Hippocampal formation (tissue), 2 donors: ENCODE results near the gene TBC1D8.
A peak's percentile ranks its signal among the peaks of the same experiment; 100 is the strongest.

Experiments used
- DNase-seq, 2 donors: peaks; one replicate each; lab custom pipeline; 2025; lab: John Stamatoyannopoulos, UW

The TBC1D8 gene

DNA sequence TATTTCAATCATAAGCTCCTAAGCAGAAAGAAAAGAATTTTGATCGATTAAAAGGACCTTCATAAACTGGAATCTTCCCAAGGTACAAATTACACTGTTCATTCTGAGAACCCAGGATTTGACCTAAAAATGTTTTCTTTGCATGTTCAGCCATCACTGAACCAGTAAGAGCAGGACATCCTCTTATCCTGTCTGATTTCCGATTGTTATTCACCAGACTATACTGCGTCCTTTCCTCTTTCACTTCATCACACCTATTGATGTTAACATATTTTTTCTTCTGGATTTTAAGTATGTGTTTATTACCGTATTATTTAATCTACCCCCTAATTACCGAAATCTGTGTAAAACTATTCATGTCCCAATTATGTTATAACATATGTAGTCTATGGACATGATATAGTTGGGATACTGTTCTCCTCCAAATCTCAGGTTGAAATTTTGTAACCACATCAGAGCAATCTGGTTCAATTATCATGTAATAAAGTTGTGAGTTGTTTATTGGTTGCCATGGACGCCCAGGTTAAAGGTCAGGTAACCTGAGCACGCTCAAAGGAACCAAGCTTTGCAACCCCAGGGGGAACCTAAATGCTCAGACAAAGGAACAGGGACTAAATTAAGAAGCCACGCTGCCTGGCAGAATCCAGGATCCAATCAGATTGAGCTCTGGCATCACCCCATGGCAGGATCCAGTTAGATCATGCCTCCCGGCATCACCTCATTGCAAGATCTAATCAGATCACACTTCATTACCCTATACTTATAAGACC lies 11.6 kb upstream of the TBC1D8 start:
- DNase-seq, result no peak

- no peak for DNase-seq
Measured at GRCh38 chr2:101161658-101162057, 10.5 kb upstream of the TBC1D8 start.

DNA sequence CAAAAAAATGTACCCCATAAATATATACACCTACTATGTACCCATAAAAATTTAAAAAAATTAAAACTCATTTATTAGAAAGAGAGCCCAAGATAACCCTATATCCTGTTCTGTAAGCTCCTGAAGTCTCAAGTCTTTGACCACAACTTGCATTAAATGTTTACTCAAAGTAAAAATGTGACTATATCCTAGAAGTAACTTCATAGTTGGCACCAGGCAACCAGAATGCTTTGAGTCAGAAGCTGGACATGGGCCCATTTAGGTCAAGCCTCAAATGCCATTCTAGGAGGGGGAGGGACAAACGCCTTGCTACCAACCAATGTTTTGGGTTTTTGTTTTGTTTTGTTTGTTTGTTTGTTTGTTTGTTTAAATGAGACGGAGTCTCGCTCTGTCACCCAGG lies 9.3 kb upstream of the TBC1D8 start:
- DNase-seq, result no peak

DNA sequence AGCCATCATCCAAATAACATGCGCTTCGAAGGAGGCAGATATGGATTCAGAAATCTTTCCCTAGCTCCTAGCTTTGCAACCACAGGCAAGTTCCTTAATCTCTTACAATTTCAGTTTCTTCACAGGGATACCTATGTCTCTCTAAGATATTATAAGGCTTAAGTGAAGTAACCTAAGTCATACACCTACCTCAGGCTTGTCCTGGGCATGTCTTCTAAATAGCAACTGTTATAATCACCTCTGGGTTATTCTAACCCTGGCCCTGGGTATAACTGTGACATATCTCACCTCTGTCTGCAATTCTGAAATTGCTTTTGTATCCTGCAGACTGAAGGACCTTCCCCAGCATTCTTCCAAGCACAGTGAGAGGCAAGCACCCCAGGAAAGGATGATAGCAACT lies 8.3 kb upstream of the TBC1D8 start:
- no peak for DNase-seq

- no peak for DNase-seq
Measured at GRCh38 chr2:101157272-101157671, 6.1 kb upstream of the TBC1D8 start.

GRCh38 chr2:101153787-101154186 lies 2.6 kb upstream of the TBC1D8 start:
- no peak for DNase-seq

DNA sequence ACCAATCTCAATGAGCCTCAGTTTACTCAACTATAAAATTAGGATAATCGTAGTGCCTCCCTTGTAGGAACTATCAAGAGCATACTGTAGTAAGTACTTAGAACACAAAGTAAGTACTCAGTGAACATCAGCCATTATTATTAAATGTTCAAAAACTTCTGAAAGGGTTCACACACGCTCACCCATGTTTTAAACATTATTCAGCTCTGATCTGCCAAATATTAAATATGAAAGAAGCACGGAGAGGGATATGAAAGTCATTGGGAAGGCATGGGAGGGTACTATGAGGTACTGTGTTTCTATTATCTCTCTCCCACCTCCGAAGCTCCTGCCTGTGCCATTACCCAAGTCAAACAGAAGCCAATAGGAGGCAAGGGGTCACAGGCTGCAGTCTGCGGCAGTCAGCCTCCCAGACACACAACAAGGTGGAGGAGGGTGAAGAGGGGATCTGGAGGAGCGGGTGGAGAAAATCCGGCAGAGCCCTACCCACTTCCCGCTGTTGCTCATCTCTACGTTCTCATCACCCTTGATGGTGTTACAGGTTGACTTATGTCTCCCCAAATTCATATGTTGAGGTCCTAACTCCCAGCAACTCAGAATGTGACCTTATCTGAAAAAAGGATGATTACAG lies 2.0 kb upstream of the TBC1D8 start:
- no peak for DNase-seq

DNA sequence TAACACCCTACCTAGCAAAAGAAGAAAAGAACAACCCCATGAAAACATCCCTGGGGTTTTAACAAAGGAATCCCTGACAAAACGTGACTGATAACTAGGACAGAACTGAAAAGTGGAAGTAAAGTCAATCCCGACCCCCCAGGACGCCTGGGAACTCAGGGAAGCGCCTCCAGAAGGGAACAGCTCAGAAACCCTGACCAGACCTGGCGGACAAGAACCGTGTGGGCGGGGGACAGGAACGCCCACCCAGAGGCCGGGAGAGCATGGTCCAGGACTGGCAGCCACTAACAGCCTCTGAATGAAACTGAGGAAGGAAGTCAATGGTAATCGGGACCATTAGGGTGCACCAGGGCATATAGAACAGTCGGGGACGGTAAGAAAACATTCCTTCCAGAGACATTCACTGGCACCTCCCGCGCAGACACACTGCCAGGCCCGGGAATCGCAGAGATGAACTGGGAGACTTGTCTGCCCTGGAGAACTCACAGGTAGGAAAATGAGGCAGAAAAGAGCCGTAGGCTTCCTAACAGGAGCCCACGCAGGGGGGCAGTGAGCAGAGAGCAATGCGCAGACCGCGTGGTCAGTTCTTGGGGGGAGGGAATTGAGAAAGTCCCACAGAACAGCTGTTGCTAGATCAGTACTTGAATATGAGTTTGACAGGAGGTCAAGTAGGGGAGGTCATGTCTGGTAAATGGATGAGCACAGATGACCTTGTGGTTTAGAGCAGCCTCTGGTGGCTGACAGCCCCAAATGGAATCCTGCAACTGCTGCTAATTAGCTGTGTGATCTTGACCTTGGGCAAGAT lies 1.3 kb upstream of the TBC1D8 start:
- peak; percentile 42 to 76 for DNase-seq

GRCh38 chr2:101151859-101152271 lies 683 bp upstream of the TBC1D8 start:
- DNase-seq, result no peak

GRCh38 chr2:101150306-101151145 lies 656 bp downstream of the TBC1D8 start:
- DNase-seq, result no peak

DNA sequence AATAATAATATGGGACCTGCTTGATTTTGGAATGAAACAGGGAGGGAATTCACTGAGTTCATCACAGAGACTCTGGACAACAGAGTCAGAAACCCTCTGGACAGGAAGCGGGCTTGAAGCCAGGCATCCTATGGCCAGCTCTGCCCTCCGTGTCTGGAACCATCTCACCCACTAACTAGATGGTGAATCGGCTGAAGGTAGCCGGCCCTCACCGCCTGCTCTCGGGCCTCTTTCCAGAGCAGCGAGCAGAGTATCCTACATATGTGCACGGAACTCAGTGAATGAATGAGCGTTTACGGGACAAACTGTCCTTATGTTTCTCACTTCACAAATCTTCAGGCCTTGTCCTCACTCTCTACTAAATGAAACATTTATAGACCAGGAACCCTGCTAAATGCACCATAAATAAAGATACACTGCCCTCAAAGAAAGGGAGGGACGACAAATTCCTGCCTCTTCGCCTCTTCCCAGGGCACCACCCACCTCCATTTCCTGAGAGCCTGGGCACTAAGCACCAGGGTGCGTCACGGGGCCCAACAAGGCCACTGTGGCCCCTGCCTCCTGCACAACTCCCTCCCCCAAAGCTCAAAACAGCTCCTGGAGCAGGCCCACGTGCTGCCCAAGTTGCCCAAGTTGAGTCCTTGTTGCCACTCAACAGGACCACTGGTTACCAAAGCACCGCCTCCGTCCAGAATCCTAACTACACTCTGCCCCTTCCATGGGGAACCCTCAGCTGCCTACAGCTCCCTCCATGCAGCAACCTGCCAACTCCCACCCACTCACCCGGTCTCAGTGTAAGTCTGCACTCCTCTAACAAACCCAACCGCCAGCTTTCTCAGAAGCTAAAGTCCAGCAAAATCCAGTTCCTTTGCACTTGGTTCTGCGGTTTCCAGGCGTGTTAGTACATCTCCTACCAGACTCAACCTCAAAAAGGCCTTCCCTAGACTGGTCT lies 1.7 kb downstream of the TBC1D8 start:
- no peak for DNase-seq

- no peak for DNase-seq
Measured at GRCh38 chr2:101148777-101149176, 2.4 kb downstream of the TBC1D8 start.

DNA sequence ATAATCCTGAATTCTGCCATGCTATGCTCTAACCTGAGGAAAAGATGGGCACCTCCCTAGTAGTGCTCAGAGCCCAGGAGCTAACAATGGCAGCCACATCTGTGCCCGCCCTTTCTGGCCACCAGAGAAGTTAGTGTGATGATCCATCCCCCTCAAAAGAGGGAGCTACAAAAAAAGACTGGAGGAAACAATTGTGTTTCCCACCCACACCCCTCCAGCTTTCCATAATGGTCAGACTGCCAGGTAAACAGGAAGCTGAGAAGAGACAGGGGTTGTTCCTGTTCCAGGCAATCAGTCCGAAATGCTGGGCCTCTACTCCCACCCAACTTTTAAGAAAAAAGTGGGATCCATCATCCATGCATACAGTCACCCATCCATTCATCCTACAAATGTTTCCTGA lies 3.2 kb downstream of the TBC1D8 start:
- DNase-seq, result no peak

DNA sequence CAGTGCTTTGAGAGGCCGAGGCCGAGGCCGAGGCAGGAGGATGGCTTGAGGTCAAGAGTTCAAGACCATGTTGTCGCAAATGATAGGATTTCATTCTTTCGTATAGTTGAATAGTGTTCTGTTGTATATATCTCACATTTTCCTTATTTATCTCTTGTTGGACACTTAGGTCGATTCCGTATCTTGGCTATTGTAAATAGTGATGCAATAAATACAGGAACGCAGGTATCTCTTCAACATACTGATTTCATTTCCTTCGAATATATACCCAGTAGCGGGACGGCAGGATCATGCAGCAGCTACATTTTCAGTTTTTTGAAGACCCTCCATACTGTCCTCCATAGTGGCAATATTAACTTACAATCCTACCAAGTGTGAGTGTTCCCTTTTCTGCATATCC lies 4.1 kb downstream of the TBC1D8 start:
- no peak for DNase-seq

GRCh38 chr2:101146535-101146934 lies 4.6 kb downstream of the TBC1D8 start:
- DNase-seq, result no peak

GRCh38 chr2:101145406-101145805 lies 5.8 kb downstream of the TBC1D8 start:
- no peak for DNase-seq

DNA sequence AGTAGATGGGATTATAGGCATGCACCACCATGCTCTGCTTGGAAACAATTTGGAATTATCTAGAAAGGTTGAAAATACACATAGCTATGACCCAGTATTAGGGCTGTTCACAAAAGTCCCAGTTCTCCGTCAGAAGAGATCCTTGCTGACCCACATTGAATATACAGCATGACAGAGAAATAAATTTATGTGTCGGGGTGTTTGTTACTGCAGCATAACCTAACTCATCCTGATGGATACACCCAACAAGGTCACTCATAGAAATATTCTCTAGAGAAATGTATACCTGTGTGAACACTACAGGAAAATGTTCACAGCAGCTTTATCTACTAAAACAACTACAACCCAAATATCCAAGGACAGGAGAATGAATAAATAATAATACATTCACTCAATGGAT lies 9.0 kb downstream of the TBC1D8 start:
- DNase-seq, result no peak

DNA sequence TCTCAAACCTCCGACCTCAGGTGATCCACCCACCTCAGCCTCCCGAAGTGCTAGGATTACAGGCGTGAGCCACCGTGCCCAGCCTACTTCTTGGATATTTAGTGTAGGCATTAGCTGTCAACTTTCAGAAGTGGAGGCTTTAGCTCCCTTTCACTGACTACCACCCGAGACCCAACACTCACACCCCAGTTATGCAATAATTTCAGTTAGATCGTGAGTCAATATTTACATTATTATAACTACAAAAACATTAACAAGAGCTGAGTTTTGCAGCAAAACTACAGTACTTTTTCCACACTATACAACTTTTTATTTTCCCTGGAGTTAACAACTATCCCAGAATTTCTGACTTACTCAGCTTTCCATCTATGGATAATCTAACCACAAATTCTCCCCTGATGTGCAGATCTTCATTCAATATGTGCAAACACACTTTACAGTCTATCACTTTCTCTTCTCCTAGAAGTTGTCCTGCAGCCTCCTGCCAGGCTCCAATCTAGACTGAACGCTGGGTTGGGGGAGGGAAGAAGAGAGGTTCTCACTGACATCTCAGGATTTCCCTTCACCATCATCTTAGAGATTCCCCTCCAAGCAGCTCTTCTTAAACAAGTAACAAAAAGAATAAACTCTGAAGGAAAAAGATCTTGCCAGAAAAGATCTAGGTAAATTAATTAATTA lies 10.1 kb downstream of the TBC1D8 start:
- DNase-seq, result no peak

- DNase-seq, result no peak
Measured at GRCh38 chr2:101140237-101140636, 10.9 kb downstream of the TBC1D8 start.

- DNase-seq, result no peak
Measured at GRCh38 chr2:101139495-101139894, 11.7 kb downstream of the TBC1D8 start.
